Activated CD4-positive, CD25-positive, alpha-beta regulatory T cell treated with anti-CD3 and anti-CD28 coated beads, Interleukin-2, amount 50 U/mL, for 72 hours (primary cell): ENCODE measurements around the gene P2RX7.

ENCODE experiments used
- DNase-seq: peaks from one replicate; pipeline ENCODE4 v3.0.0; 2021

The P2RX7 gene

GRCh38 chr12:121236776-121237175 is 104.1 kb downstream of the P2RX7 start:
- no peak for DNase-seq

DNA sequence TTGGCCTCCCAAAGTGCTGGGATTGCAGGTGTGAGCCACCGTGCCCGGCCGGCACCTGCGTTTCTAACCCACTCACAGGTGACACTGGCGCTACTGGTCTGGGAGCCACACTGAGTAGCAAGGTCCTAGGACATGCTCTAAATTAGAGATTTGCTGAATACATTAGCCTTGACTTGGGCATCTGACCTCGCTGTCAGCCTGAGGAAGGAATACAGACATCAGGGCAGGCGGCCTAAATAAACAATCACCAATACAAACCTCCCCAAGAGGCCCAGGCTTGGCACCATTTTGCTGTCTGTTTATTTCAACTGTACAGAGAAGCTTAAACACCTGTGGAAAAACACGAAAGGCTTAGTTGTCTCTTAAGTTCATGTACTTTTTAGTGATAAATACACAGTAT is 104.7 kb downstream of the P2RX7 start:
- no peak for DNase-seq
